Measurements from ENCODE around the gene TTC9.

Gene TTC9

DNA sequence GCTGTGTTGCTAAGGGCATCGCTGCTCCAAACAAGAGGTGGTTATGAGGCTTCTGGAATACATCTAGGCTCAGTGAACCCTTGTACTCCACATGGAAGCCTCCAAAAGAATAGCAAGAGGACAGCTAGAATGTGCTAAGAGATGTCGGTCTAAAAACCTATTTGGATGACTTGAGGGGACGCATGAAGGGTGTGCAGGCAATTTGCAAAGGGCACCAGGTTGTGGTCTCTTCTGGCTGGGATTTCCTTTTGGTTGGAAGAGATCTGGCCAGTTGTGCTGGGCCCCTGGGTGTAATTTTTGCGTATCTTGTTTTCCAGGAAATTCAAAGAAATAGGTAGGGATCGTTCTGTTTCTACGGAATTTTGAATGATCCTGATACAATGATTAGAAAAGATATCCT, 4.2 kb downstream of the TTC9 start:
- no peak for DNase-seq (ENCODE audit: low spot score)

DNA sequence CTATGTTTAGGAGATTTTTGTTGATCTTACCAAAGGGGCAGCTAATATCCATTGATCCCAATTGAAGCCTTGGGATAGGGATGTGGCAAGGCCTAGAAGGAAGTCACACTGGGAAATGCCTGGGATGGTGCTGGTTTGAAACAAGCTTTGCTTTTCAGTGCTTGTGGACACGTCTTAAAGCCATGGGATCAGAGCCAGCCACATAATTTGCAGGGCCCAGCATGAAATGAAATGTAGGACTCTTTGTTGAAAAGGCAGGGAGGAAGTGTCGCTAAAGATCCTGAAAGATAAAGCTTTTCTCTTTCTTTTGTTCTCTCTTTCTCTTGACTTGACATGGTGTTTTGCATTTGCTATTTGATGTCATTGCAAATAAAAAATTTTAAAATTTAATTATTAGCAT, 5.0 kb downstream of the TTC9 start:
- DNase-seq (ENCODE audit: low spot score): no peak

DNA sequence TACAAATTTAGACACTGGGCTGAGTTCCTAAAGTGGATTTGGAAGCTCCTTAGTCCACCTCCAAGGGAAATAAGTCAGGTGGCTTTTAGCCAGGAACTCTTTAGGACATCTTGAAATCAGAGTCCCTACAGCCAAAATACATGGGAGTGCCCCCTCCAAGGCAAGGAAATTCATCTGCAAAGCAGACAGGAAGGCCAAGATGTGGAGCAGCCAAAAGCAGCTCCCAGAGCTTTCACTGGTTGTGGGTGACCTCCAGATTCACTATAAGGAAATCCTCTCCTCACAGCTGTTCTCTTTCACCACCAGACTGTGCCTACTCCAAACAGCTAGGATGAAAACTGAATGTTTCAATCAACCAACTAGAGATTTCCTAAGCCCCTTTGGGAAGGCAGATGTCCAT, 6.6 kb downstream of the TTC9 start:
- DNase-seq (ENCODE audit: low spot score): no peak

DNA sequence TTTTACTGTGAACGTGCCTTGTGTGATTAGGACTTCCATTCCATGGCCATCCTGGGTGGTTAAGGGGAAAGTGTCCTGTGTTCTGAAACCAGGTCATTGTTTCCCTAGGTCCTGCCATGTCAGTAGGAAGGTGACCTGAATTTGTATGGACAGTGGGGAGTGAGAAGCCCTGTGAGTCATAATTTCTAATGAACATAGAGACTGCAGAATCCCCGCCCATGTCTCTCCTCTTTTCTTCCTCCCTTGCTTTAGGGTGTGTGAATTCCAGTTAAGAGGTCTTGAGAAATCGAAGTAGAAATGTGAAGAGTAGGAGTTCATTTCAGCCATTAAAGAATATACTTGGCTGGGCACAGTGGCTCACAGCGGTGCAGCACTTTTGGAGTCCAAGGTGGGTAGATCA, 8.1 kb downstream of the TTC9 start:
- DNase-seq (ENCODE audit: low spot score): no peak

DNA sequence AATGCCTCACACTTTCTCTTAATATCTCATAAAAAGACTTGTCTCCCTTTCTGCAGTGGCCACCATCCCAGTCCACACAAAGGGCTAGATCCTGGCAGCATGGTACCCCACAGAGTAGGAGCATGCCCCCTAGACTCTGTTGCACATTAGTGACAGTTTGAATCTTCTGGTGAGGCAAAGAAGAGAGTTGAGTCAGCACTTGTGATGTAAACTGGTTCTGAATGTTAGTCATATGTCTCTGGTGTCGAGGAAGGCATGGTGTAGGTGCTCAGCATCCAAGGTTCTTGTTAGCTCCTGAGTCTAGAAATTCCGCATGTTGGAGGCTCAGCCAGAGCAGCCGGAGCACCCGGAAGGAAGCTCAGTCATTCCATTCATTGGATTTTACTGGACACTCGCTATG, 9.8 kb downstream of the TTC9 start:
- no peak for DNase-seq (ENCODE audit: low spot score)

DNA sequence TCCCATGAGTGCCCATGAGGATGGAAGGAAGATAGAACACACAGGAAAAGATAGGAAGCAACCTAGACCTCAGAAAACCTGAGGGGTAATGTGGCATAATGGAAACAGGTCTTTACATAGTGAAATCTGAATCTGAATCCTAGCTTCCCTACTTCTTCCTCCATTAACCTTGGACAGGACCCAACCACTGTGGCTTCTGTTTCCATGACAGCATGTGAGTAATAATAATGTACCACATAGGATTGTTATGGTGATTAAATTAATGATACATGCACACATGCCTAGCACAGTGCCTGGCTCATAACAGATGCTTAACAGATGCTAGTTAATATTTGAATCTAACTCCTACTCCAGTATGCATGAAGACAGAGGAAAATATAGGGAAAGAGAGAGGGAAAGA, 11.2 kb downstream of the TTC9 start:
- no peak for DNase-seq (ENCODE audit: low spot score)

DNA sequence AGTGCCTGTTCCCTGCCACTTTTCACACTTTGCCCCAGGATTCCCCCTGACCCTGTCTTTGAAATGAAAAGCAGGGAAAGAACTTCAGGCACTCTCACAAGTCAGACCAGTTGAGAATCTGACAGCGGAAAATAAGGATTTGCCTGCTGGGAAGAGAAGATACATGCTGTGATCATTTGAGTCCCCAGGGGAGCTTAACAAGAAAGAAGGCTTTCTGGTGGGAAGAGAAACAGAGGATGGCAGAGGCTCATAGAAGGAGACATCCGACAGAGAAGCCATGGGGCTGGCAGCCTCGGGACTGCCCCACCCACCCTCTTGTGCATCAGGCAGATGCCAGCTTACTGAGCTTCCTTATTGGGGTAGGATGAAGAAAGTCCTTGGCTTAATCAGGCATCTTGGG, 11.9 kb downstream of the TTC9 start:
- DNase-seq (ENCODE audit: low spot score): no peak

DNA sequence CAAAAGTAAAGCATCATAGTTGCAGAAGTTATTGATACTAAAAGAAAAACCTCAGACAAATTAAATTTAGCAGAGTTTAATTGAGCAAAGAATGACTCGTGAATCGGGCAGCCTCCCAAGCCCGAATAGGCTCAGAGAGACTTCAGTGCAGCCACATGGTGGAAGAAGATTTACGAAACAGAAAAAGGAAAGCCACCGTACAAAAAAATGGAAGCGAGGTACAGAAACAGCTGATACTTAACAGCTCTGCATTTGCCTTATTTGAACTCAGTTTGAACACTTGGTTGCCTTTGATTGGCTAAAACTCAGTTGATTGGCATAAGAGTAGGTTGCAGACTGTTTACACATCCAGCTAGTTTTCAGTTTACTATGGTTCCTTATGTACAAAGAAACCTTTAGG, 12.9 kb downstream of the TTC9 start:
- no peak for DNase-seq (ENCODE audit: low spot score)

DNA sequence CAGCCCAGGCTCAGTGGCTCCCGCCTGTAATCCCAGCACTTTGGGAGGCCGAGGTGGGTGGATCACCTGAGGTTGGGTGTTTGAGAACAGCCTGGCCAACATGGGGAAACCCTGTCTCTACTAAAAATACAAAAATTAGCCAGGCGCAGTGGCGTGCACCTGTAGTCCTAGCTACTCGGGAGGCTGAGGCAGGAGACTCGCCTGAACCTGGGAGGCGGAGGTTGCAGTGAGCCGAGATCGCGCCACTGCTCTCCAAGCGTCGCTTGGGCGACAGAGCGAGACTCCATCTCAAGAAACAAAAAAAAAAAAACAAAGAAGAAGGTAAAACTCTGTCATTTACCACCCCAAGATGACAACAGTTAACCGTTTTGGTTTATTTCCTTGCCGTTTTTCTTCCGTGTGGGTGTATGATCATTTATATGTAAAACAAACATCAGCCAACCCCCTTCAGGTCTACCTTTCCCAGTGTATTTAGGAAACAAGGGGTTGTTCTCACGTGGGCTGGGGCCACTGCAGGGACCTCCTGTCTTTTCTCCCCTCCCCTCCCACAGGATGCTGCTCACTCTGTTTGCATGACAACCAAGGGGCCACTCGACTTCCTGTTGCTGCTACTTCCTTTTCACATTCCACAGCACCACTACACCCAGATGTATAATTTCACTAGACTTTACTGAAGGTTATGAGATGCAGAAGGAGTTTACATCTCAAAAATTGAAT, 13.6 kb downstream of the TTC9 start:
- DNase-seq (ENCODE audit: low spot score): no peak

DNA sequence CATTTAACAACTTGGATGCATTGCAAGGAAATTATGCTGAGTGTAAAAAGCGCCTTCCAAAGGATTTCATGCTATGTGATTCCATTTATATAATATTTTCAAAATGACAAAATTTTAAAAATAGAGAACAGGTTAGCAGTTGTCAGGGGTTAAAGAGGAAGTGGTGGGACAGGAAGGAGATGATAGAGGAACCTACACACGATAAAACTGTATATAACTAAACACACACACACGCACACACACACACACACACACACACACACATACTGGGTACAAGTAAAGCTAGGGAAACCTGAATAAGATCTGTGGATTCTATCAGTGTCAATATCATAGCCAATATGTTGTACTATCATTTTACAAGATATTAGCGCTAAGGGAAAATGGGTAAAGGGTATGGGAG, 17.2 kb downstream of the TTC9 start:
- no peak for DNase-seq (ENCODE audit: low spot score)

DNA sequence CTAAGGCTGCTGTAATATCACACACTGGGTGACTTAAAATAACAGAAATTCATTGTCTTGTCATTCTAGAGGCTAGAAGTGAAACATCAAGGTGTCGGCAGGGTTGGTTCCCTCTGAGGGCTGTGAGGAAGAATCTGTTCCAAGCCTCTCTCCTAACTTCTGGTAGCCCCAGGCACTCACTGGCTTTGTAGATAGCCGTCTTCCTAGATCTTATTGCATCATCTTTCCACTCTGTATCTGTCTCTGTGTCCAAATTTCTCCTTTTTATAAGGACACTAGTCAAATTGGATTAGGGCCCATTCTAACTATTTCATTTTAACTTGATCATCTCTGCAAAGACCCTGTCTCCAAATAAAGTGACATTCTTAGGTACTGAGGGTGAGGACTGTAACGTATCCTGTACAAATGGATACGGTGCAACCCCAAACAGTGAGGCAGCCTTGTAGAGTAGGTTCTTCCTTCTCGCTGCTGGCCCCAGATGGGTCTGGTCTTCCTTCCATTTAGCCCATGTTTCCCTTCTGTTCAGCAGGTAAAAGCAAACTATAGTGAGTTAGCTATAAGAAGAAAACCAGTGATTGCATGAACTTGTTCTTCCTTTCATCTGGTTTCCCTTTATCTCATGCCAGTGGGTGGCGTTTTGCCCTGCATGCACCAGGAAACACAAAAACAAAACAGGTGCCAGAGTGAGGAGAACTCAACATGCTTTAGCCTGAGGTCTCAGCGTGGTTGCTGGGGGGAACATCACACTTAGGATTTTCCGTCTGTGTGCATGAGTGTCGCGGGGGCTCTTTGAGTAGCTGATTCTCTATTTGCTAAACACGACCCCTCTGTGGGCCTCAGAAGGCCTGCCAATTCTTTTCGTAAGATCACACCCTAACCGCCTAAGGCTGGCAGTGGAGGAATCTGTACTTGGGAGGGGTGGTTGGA, 19.5 kb downstream of the TTC9 start:
- no peak for DNase-seq (ENCODE audit: low spot score)

DNA sequence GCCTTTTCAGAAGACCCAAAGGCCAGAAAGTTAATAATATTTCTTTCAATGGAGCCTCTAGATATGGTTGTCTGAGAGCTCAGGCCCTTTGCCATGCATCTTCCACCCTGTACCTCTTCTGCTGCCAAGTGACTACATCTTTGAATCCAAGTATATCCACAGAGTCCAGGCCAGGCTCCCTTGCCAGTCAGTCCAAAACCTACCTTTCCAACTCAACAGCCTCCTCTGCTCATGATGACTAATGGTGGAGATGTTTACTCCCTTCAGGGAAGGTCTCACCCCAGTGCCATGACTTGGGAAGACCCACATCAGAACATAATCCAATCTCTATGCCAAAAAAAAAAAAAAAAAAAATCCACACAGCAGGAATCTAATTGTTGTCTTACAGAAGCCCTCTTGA, 20.4 kb downstream of the TTC9 start:
- no peak for DNase-seq (ENCODE audit: low spot score)

DNA sequence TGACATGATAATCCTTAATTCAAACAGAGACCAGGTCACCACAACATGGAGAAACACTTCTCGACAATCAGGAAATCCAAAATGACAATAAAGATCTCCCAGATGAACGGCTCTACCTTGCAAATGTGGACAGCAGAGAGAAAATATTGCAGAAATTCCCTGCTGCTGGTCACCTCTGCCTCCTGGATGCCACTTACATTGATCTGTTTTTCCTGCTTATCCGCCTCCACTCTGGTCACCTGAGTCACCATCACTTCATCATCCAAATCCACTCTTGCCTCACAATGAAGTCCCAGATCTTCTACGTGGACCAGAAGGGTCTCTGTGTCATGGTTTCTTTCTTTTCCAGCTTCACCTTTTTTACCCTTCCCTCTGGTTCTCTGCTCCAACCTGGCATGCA, 21.1 kb downstream of the TTC9 start:
- no peak for DNase-seq (ENCODE audit: low spot score)

DNA sequence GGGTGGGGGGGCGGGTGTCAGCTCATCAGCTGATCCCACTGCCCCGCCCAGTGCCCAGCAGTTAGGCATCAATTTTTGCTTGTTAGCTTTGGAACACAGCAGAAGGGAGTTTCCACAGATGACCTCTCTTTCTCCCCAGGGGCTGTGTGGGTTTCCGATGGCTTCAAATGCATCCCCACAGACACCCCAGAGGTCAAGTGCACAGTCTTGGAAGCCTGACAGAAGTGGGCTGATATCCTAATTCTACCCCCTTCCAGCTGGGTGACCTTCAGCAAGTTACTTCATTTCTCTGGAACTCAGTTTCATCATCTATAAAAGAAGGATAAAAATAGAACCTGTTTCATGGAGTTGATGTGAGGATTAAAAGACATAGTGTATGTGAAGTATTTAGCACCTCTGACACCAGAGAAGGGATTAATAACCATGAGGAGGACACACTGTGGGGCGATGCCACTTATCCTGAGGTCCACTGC, 22.0 kb downstream of the TTC9 start:
- DNase-seq (ENCODE audit: low spot score): no peak

DNA sequence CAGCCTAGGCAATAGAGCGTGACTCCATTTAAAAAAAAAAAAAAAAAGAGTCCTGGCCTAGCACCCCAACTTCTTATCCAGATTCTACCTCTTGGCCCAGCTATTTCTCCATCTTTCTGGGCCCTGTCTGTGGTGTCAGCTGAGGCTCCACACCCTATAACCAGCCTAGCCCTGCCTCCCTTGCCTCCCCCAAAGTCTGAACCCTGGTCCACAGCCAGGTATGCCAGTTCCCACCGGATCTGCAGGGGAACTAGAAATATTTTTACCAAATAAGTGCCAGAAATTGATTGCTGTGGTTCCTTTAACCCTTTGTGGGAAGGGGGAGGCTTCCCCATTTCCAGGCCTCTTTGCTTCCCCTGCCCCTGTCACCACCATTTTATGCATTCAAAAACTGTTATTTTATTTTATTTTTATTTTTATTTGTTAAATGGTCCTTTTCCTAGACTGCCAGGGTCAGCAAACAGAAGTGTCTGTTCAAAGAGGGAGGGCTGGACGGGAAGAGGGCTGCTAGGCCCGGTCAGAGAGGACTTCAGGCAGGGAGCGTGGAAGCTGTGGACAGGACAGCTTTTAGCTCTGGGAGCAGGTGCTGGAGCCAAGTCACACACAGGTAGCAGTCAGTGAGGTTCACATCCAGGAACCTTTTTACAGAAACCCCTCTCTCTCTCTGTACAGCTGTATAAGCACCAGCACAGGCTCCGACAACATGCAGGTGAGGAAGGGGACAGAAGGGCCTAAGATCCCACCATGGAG, 23.2 kb downstream of the TTC9 start:
- DNase-seq (ENCODE audit: low spot score): no peak

DNA sequence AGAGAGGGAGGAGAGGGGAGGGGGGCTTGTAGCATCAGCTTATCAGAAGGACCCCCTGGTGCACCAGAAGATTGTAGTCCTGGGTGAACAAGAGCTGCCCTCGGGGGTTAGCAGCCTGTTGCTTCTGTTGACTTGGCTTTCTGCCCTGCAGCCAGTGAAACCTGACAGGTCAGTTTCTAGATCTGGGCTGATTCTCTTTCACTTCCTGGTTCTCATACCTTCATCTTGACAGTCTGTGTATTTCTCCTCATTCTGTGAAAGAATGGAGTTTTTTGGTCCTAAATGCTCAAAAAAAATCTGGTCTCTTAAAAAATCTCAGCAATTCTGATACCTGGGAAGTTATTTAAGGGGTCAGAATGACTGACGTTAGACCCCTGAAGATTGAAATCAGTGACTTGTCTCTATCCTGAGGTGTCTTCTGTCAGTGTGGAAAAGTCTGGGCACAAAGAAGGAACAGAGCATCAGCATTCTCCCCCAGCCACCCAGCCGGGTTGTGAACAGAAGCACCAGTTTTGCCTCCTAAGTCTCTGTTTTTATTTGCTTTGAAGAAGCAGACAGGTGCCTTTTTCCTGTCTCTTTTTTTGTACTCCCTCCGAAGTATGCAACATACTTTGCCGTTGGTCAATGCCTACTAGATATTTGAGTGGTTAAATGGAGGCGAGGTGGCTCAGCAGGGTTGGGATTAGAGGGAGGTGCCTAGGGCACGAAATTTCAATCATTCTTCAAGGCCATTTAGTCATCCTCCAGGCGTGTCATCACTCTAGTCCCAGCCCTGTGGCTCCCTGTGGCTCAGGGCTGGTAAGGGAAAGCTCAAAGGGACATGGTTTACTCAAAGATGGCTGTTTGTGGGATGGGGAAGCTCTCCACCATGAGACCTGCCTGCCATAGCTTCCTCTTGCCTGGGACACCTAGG, 24.0 kb downstream of the TTC9 start:
- DNase-seq (ENCODE audit: low spot score): no peak

DNA sequence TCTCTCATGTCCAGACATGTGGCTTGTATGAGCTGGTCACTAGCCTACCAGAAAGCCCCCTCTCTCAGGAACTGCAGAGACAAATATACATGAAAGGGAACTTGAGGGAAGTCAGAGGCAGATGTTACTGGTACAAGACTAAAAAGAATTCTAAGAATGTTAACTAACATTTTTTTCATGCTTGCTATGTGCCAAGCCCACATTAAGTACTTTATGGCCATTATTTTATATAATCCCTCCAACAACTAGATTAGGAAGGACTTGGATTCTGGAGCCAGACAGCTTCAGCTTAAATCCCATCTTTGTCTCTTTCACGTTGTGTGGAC, 24.6 kb downstream of the TTC9 start:
- DNase-seq (ENCODE audit: low spot score): no peak

DNA sequence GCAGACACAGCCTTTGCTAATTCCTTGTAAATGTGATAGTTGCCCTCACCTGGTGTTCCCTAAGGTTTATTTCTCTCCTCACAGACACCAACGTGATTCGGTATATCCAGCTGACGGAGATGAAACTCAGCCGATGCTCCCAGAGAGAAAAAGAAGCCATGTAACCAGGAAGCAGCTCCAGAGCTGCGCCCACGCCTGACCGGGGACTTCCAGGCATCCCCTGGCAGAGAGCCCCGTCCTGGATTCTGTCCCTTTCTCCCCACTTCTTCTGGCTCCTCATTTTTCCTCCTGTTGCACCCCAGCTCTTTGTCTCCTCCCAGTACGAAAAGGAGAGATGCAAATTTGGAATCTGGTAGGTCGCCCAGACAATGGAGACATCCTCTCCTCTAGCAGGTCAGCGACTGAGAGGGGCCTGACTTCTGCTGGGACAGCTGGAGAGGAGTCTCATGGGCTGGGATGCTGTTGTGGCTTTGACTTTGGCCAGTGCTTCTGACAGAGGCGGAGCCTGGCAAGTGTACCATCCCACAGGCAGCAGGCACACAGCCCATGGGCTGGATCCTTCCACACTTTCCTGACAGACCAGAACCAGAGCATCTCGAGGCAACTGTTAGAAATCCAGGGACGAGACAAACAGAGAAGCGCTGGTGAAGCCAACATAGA, 29.4 kb downstream of the TTC9 start:
- no peak for DNase-seq (ENCODE audit: low spot score)

DNA sequence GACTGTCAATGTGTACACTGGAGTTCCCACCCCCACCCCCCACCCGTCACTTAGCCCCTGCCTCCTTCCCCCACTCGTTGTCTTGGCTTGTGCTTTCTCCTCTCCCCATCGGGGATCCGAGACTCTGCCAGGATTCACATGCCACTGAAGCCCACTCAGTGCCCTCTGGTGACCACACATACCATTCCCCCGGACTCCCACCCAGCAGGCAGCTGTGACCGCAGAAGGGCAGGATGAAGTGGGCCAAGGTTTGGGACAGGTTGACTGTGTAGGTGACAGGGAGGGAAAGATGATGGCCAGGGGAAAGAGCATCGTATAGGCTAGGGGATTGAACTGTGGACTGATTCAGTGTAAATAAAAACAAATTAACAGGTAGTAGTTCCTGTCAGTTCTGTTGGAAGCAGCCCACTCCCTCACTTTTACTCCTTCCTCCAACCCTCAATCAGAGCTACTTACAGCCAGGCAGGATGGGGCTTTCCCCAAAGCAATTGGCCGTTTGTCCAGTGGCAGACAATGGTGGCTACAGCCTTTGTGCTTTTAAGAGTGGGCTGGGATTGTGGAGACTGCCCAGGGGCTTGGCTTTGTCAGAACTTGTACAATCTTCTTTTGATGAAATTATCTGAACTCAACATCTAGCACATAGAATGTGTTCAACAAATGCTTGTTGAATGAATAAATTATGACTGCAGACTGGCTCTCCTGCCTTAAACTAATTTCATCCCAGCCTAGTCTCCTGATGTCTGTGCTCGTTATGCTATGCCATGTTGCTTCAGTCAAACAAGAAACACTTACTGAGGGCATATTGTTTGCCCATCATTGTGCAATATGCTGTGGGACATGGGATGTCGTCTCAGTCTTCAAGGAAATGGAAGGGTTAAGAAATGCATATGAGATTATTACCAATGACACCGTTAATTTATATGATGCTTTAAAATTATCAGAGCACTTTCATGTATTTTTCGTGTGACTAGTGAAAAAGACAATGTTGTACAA, 30.2 kb downstream of the TTC9 start:
- DNase-seq (ENCODE audit: low spot score): no peak

DNA sequence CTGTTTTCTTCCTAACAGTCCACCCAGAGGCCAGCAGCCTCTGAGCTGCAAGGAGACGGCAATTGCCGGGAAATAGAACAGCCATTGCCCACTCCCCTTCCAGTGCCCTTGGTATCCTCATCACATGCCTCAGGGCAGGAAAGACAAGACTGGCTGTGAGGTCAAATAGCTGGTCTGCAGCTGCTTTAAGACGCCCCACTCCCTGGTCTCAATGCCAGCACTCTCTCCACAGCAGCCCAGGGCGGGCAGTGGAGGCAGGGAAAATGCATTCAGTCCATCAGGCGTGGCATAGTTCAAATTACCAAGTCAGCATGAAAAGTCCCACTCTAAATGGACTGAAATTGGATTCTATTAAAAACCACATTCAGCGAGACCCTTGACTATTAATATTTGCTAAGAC, 35.6 kb downstream of the TTC9 start:
- DNase-seq (ENCODE audit: low spot score): no peak
